NCI-H146 treated with DMSO at 0.1 percent for 48 hours (cell line): ENCODE results near the gene SLC9A5.

Source experiments
- DNase-seq: peaks from one replicate; lab custom pipeline; 2025; ENCODE audit not compliant: unreplicated experiment; lab: John Stamatoyannopoulos, UW

Gene SLC9A5

DNA sequence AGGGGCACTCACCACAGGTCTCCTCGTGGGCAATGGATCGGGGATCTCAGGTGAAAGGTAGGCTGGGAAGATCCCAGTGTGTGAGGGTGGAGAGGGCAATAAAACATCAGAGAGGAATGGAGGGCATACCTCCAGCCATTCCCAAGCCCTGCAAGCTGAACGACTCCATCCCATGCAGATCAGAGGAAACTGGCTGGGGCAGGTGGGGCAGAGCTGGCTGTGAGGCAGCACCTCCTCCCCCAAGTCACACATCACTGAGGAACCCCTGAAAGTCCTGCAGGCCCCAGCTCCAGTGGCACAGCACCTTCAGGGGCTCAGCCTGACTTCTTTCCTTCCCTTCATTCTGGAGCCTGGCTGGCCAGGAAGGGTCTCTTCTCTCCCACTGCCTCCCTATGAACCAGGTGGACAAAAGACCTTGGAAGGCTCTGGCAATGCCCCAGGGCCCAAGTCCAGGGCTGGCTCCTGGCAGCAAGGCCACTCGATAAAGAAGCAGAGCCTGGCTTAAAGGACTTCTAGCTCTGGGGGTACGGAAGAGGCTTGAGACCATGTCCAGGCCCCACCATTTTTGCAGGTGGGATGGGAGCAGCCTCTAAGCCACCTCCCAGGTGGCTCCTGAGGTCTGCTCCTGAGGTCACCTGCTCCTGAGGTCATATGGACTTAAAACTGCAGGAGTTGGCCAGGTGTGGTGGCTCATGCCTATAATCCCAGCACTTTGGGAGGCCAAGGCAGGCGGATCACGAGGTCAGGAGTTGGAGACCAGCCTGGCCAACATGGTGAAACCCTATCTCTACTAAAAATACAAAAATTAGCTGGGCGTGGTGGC lies 35.4 kb upstream of the SLC9A5 start:
- DNase-seq = no peak

DNA sequence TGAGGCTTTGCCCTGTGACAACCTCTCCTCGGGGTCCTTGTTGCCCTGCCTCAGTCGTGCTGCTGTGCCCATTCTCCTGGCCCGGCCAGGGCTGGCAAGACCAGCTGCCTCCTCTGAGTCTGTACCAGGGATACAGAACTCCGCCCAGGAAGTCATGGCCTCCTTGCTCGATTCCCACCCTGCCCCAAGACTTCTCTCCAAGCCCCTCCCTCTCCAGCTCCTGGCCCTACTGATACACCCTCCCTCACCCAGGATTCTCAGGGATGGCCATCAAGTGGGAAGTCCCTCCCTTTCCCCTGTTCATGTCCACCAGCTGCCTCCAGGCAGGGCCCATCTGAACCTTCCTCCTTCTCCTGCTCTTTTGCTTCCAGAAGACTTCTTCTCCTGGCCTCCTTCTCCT lies 33.1 kb upstream of the SLC9A5 start:
- no peak for DNase-seq

DNA sequence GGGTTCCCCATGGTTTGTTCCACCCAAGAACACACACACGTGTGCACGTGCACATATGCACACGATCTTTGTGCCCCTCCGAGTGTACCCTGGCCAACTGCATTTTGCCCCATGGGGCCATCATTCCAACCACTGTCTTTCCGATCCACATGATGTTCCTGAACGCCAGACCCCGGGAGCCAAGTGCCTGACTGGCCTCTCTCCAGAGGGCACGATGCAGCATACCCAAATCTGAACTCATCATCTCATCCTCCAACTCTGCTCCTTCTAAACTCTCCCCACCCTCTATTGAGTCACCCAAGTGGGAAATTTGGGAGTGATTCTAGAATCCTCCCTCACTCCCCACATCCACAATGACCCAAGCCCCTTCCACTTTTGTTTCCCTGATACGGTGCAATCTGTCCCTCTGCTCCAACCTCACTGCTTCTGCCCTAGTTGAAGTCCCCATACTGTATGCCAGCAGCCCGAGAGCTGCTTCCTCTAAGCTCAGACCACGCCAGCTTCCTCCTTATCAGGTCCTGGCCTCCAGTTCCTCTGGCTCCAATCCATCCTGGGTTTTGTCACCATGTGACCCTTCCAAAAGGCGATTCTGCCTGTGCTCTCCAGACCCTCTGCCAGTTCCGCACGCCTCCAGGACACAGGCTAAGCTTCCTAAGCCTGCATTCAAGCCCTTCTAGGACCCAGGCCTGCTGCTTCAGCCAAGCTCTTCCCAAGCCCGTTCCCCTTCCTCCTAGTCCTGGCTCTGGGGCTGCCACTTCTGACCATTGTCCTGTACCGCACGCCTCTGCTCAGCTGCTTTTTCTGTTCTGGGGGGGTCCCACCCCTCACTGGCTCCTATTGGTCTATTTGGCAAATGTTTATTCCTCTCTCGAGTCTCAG lies 31.9 kb upstream of the SLC9A5 start:
- no peak for DNase-seq

DNA sequence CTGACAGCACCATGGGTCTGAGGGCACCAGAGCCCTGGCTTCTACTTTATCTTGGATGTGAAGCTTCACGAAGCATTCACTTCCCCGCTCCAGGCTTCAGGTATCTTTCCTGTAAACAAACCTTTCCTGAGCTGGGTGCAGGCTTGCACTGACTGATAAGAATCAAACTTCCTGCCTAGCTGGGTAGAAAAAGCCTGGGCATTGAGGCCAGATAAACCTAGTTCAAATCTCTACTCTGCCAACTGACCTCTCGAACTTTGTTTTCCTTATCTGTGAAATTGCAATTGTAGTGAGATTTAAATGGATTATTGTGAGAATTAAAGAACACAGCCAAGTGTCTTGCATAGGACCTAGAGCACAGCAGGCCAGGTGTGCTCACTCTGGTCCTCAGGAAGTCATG lies 24.8 kb upstream of the SLC9A5 start:
- DNase-seq = no peak

DNA sequence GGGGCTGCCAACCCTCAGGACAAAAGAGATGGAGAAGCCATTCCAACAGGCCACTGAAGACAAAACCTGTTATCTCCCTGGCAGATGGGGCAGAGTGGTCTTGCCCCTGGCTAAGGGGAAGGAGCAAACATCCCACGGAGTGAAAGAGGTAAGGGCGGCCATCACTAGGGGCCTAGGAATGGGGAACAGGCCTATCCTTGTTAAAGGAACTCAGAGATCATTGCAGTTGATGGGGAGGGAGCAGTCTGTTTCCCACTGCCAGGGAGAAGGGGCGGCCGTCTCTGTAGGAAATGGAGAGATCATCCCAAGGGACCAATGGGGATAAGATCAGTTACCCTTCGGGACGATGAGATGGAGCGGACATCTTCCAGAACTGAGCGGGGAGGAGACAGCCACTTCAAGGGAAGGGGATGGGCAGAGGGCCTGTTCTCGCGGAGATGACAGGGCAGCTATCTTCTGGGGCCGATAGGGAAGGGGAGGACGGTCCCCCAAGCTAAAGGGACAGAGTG lies 22.4 kb upstream of the SLC9A5 start:
- no peak for DNase-seq

DNA sequence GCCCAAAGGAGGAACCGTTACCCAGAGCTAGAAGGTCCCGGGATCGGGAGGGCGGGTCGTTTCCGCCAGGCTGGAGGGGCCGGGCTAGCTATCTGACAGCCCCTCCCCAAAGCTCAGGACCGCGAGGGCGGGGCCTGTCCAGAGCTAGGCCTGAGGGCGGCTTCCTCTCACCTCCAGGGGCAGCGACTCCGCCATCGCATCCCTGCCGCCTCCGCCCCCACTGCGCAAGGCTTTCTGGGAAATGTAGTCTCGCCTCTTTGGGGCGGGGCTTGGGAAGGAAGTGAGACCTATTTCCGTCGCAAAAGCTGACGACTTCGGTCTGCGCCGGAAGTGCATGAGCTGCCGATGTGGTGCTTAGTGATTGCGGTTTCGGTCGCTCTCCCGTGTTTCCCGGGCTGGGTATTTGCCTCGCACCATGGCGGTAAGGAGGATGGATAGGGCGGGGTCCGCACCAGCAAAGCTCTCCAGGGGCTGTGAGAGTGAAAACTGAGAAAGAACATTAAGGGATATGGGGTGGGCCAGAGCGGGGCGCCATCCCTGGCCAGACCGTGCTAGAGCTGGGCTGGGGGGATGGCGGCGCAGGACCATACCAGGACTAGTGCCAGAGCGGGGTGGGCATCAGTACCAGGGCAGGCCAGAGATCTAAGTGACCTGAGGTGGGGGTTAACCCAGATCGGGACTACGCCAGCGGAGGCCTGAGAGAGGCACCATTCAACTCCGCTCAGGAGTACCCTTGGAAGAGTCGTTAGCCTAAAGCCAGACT lies 21.8 kb upstream of the SLC9A5 start, which contains the start of gene TMEM208:
TSS of gene TMEM208 (plus strand) at position 327 of the 763 bp plus-strand sequence. CDS start at position 416, 89 bp downstream.
- DNase-seq = peak; percentile 84

DNA sequence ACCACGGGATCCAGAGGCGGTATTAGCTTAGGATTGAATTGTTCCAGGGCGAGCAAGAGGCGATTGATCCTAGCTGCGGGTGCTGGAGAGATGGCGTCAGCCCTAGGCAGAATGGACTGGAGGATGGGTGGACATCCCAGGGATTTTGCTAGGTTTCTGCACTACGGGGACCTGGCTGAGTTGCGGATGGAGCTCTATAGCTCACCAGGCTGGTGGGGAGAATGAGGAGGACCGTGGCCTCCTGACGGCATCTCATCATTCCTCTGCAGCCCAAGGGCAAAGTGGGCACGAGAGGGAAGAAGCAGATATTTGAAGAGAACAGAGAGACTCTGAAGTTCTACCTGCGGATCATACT lies 21.2 kb upstream of the SLC9A5 start:
- no peak for DNase-seq

DNA sequence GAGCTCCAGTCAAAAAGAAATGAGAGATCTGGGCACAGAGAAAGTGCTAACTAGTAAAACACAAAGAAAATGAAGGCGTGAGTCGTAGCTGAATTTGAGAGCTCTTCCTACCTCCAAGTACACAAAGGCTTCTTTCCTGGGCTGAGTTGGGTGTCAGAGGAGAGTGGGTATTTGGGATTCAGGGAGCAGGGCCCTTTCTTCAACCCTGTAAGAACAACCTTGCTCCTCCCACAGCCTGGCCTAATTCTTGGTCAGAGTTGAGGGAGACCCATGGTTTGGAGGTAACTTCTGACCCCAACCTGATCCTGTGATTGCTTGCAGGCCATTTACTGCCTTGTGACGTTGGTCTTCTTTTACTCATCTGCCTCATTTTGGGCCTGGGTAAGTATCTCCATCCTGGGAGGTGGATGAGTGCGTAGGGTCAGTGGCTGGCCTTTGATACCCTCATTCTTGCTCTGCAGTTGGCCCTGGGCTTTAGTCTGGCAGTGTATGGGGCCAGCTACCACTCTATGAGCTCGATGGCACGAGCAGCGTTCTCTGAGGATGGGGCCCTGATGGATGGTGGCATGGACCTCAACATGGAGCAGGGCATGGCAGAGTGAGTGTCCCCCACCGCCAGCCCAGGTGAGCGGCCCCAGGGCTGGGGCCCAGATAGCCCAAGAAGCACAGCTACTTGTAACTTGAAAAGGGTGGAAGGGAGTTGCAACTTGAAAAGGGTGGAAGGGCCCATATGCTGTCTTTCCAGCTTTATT lies 20.6 kb upstream of the SLC9A5 start:
- no peak for DNase-seq

DNA sequence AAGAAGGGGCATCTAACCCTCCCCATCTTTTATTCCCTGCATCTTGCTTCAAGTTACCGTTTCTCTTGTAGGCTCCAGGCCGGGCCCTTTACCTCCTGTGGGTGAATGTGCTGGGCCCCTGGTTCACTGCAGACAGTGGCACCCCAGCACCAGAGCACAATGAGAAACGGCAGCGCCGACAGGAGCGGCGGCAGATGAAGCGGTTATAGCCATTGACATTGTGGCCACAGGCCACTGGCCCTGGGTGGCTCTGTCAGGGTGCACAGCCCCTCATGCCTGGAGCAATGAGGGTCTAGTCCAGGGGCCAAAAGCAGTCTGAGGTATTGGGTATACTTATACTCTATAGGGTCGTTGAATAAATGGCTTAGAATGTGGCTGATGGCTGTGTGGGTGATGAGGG lies 19.9 kb upstream of the SLC9A5 start:
- no peak for DNase-seq

DNA sequence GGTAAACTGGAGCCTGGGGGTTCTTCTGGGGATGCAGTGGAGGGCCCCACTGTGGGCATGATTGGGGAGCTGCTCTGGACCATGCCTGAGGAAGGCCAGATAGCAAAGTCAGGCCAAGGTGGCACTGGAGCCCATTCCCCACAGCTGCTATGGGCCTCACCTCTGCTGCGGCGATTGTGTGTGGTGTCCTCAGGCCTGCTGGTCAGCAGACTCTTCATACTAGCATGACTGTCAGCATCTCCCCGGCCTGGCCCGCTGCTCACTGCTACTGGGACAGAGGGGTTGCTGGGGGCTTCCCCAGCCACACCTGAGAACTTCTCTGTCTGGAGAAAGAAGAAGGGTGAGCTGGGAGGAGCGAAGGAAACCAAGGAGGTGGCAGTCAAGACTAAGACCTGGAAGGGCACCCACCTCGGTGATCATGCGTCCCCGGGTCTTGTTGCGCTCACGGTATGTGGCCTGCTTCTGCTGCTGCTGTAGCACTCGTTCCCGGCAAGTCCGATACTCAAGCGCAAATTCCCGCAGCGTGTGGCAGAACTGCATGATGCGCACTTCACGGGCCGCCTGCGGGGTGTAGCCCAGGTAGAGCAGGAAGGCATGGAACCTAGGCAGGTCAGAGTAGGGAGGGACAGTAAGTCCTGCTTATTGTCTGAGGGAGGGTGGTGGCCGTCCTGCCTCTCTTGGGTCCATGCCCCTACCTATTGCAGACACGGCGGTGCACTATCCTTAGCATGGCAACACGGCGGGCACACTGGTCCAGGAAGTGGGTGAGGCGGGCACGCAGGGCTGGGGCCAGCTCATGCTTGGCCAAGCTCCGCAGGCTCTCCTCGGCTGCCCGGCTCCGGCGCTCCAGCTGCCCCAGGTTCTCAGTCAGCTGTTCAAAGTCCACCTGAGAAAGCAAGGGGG lies 18.6 kb upstream of the SLC9A5 start:
- DNase-seq = no peak

DNA sequence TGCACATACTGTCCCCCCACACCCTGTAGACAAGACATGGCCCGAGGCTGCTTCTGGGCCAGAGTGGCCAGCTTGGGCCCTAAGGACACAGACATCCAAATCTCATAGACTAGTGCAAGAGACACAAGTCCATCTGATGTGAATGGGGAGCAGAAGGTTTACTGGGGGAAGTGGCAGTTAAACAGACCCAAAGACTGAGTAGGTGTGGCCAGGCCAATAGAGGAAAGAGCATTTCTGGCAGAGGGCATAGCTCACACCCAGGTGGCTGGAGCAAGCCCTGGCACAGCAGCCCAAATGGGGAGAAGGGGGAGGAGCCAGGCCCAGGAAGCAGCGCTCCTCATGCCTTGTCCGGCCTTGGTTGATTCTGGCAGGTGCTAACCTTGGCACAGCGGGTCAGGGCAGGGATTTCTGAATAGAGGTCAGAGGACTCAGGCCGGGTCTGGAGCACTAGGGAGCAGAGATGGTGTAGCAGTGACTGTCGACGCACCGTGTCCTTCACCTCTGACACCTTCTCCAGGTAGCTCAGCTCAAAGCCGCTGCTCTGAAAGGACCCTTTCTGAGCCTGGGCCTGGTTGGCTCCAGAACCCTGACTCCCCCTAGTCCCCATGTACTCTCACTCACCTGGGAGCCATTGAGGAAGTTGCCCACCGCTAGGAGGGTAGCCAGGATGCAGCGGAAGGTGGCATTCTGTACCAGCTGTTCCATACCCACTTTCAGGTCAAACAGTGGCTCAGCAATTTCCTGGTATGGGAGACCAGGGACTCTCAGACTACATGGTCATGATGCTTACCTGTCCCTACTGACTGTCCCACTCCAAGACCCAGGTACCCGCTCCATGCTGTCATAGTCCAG lies 17.7 kb upstream of the SLC9A5 start:
- DNase-seq = no peak

DNA sequence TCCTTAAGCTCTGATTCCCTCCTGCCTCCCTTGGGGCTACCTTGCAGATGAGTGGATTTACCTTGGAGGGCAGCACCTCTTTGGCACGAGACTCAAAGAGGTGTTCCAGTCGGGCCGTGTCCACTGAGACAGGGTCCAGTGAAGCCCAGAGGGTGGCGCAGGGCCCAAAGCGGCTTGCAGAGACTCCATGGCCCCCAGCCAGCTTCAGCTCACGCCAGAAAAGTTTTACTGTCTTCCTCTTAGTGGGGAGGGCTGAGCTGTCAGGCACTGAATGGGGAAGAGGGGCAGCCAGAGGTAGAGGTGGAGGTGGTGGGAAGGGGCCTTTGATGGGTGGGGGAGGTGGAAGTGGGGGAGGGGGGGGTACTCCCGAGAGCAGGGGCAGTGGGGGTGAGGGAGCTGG lies 15.2 kb upstream of the SLC9A5 start:
- no peak for DNase-seq

DNA sequence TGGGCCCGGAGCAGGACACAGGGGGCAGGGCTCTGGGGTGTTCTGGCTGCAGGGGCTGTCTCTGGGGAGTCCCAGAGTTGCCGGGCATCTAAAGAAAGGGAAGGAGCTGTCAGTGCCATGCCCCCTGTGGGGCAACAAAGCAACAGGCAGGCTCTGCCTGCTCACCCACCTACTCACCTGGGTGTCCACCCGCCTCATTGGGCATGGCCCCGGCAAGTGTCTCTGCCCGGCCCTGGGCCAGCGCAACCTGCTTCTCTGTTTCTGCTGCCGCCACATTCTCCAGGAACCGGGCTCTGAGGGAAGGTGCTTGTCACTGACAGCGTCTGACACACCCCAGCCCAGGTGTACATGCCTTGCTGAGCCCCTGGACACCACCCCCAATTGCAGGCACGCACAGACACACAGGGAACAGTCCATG lies 14.6 kb upstream of the SLC9A5 start:
- no peak for DNase-seq

DNA sequence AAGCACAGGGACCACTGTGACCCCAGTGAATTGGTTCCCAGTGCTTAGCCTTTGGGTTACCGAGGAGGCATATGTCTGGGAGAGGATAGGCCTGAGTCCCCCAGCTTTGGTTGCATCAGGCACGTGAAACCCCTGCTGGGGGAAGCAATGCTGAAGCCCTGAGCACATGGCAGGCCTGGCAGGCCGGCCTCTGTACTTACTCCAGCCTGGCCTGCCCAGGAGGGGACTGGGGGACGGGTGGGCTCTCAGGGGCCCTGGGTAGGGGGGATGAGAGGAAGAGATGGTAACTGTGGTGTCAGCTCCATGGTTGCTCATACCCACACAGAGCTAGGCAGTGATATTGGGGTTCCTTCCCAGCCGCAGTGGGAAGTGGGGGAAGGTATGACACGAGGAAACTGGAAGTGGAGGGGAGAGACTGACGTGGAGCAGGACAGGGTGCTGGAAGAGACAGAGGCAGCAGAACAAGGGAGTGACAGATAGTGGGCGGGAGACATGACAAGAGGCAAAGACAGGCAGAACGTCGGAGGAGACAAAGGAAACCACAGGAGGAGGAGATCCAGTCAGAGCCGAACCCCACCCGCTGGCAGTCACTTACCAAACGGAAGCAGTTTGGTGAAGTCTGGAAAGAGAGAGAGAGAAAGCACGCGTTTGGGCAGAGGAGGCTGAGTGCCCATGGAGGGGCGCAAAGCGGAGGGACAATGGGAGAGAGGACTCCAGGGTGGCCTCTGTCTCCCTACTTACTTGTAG lies 12.8 kb upstream of the SLC9A5 start:
- no peak for DNase-seq

DNA sequence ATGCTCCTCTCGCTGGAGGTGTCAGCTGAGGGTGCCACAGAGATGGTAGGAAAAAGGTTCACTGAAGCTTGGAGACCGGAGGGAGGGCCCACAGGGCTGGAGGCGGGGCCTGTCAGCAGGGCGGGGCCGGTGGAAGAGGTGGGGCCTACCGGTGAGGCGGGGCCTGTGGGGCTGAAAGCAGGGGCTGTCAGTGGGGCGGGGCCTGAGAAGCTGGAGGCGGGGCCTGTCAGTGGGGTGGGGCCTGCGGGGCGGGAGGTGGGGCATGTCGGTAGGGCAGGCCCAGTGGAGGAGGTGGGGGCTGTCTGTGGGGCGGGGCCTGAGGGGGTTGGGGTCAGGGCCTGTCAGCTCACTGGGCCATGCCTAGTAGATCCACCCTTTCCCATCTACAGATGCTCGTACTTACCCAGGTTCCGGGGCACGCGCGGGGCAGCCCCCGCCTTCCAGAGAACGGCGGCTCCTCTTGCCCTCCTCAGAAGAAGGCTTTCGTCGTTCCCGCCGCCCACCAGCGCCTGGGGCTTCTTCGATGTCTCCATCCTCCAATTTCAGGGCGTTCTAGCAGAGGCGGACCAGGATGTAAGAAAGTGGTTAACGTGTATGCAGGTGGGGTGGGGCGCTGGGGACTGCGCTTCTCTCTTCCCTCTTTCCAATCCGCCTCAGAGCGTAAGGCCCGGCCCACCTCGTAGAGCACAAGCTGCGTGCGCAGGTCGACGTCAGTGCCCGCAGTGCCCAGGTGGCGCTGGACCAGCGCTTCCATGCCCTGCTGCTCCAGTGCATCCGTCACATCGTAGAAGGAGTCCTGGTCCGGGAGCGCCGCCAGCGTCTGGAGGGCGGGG lies 12.0 kb upstream of the SLC9A5 start:
- DNase-seq = no peak

DNA sequence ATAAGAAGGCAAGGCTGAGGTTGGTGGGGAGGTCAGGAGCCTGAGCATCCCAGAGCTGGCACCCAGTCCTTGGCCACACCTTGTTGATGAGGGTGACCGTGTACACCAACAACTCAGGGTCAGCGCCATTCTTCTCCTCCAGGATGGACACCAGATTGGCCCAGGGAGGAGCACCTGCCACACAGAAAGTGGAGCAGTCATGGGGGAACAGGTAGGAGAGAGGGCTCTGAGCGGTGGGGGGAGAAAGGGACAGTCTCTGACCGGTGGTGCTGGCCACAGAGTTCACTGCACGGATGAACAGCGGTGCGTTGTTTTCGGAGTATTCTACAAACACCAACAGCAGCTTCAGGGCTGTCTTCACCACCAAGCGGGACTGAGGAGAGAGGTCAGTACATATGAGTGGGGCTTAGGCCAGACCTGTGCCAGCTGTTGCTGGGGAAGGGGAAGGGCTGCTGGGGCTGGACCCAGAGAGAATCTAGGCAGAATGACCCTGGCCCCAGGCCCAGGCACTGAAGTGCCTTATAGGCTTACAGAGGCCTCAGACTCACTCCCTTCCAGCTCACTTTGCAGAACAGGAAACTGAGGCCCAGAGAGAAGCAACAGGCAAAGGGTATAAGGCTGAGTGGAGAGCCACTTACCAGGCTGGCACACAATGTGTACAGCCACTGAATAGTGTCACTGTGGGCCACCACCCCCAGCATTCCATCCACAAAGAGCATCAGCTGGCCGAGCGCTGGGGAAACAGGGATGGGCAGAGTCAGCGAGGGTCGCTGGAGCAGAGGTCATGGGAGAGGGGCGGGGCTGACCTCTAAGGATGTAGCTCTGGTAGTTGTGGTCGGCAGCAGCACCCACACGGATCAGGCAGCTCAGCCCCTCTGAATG lies 11.1 kb upstream of the SLC9A5 start:
- DNase-seq = no peak
